Erythroblast (primary cell): ENCODE results near the gene MAGOHB.

Experiments used
- GATA1 ChIP-seq: IDR thresholded peaks from 2 replicates; pipeline ENCODE4 v1.6.1; 2011; ENCODE audit warnings: low read depth, mild to moderate bottlenecking, control low read depth, low read length, moderate library complexity
- POLR2A ChIP-seq: IDR thresholded peaks from 2 replicates; pipeline ENCODE4 v1.6.1; 2011; ENCODE audit warnings: mild to moderate bottlenecking, low read length

DNA sequence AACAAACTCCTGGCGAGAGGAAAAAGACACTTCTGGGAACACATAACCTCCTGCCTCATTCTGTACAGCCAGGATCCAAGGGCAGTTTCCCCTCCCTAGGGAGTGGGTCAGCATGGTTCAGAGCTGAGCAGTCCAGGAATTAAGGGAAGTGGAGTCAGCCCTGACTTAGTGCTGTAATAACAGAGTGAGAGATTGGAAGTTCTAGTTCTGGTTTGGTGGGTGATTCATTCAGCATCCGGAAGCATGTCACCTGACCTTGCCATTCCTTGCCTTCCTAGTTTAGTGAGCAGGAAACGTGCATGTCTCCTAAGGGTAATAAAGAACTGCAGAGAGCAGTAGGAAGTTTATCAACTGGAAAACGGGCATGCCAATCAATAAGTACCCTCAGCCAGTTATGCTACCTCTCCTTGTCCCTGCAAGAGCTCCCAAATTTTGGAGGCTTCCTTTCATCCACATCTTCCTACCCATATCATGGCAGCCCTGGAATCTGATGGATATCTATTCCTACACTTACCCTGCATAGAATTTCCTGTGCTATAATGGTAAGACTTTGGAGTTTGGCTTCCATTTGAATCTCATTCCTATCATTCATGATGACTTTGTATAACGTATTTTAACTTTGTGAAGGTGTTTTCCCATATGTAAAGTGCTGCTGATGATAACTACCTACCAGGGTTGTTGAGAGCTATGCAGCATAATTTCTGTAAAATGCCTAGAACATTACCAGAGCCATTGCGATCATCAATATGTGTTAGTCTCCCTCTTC lies 28.5 kb upstream of the MAGOHB start:
- TF ChIP-seq POLR2A = no peak
- no peak for TF ChIP-seq GATA1
